Heart right ventricle (tissue), 16 donors: ENCODE data around the gene SFI1. TPM values are rescaled to one million over a fixed set of nuclear protein-coding genes. Genes with fewer than 3 reads are reported as not detected.
"Not testable (repeated sequence)": the region's sequence is repeated elsewhere in the genome, so short reads cannot be mapped to it uniquely, and the experiment has no call there.

Source experiments
- ATAC-seq, 8 donors: fragments of 200-7000 bp; cut with Tn5 transposase; one replicate each; pipeline ENCODE4 v1.9.1; 2020; ENCODE audit warnings: mild to moderate bottlenecking in 8 of 8, moderate library complexity in 8 of 8, moderate number of reproducible peaks in 1 of 8
- DNase-seq, 2 donors: peaks; one replicate each; pipeline ENCODE4 v3.0.0-alpha.2; 2020
- H3K27ac ChIP-seq, 10 donors: fragments of 200-600 bp; sonication (generic) in 2 of 10; one replicate each; pipeline versions ENCODE4 v1.5.0 to v1.8.0; 2020 to 2022; ENCODE audit warnings: mild to moderate bottlenecking in 3 of 10
- H3K27me3 ChIP-seq, 7 donors: fragments of 200-600 bp; one replicate each; pipeline ENCODE4 v1.8.0; 2021 to 2022; ENCODE audit warnings: mild to moderate bottlenecking in 2 of 7
- H3K36me3 ChIP-seq, 9 donors: fragments of 200-600 bp; sonication (generic) in 1 of 9; one replicate each; pipeline versions ENCODE4 v1.5.0 to v1.8.0; 2020 to 2022; ENCODE audit warnings: mild to moderate bottlenecking in 2 of 9
- H3K4me1 ChIP-seq, 9 donors: fragments of 200-600 bp; sonication (generic) in 1 of 9; one replicate each; pipeline versions ENCODE4 v1.5.0 to v1.8.0; 2020 to 2022; ENCODE audit warnings: mild to moderate bottlenecking in 4 of 9
- H3K4me3 ChIP-seq, 10 donors: fragments of 200-600 bp; sonication (generic) in 2 of 10; one replicate each; pipeline versions ENCODE4 v1.5.0 to v1.8.0; 2020 to 2022; ENCODE audit warnings: mild to moderate bottlenecking in 7 of 10, moderate library complexity in 2 of 10
- H3K9me3 ChIP-seq, 11 donors: fragments of 200-600 bp in 10 of 11; sonication (generic) in 2 of 11; one replicate each; pipeline versions ENCODE4 v1.5.0 to v1.8.0; 2013 to 2022; ENCODE audit warnings: mild to moderate bottlenecking in 2 of 11, control low read depth in 1 of 11, moderate library complexity in 1 of 11
- CTCF ChIP-seq, 9 donors: fragments of 200-600 bp; sonication (generic) in 2 of 9; IDR thresholded peaks; one replicate each; pipeline versions ENCODE4 v1.5.0 to v1.8.0; 2021 to 2022; ENCODE audit warnings: antibody characterized with exemption in 9 of 9, mild to moderate bottlenecking in 5 of 9, moderate library complexity in 1 of 9
- WGBS, 2 donors: extraction: QIAGEN DNeasy Blood & Tissue Kit; methylation state at CpG; one replicate each; pipeline ENCODE4 v1.1.7; 2013; ENCODE audit warnings: inconsistent platforms in 1 of 2; 5-methylcytosine and 5-hydroxymethylcytosine counted together
- intact Hi-C, 10 donors: fragments of 100-400 bp; cut with DNase I; formaldehyde crosslinking; loops; one replicate each; pipeline versions ENCODE4 v1.11.1 to v1.14.2; 2022
- polyA plus RNA-seq, 2 donors: library from polyadenylated mRNA; stranded (reverse); fragments of 200-250 nt; gene quantifications; one replicate each; pipeline ENCODE4 v1.2.3, GENCODE V29; 2013
- total RNA-seq, 10 donors: library from RNA; stranded (reverse); fragmentation: NEBNext Ultra II Directional in 3 of 10; extraction: Animal tissue kit (Norgen Biotek cat#: 25700) in 3 of 10; gene quantifications; one replicate each; pipeline versions ENCODE4 v1.2.1 to v1.2.4, GENCODE V29; 2021 to 2023
- donor health status: Arrhythmogenic right ventricular cardiomyopathy.
- donor health status: ischemic (EF 13 %, LVEDD 7.1; RV severe dilation, severe dysfunction).
- donor health status: healthy with polysubstance abuse.
- donor health status: DM: no; HTN: yes; CAD: no.
- donor health status: DM: no; HTN: no; CAD: no.
- donor health status: ischemic (EF 25% LVEDD 6.9; RV normal size, moderate dysfunction).
- donor health status: ischemic (EF 25% LVEDD 5.7; RV mildly dilated, moderate dysfunction).
- donor health status: healthy.
- donor health status: DM: yes; HTN: yes; CAD: no.
- donor health status: Ischemic cardiomyopathy.
- donor health status: ischemic (EF 35%, LVEDD 5.7; RV mildly dilated, moderate dysfunction).
- donor health status: nonischemic (EF 11% LVEDD 7.7; RV severe dilation, severe dysfunction).
- donor health status: DM: yes; HTN: yes; CAD: no.
- donor health status: PGD.
- donor health status: ischemic (EF 29% LVEDD 5.4; RV normal size, mild dysfunction).
- donor health status: nonischemic (EF 23%, LVEDD 6.1; RV moderate dilation, normal function).

The SFI1 gene
- total and polyA plus RNA-seq, 12 donors: 4.7 to 20.1 (median 7.3) TPM

- Histone ChIP-seq H3K9me3 (peaks cover 0 to 14% (median 0%) of the 10 kb centered on the region in 11 donors), H3K4me1 (no peaks in the 10 kb centered on the region), H3K4me3 (no peak overlapping the region), H3K27me3 (no peaks in the 10 kb centered on the region), H3K27ac (no peak overlapping the region), H3K36me3 (peaks cover 0 to 38% (median 0%) of the 10 kb centered on the region in 9 donors)
- intact Hi-C loops: no loop called here
- WGBS, 2 donors: 84 to 85% methylated on average over 6 of the region's 6 CpGs
- no peak for TF ChIP-seq CTCF (IDR thresholded peaks at IDR 0.05)
- no peak for ATAC-seq
- DNase-seq: no peak
These were observed 12.9 kb downstream of the SFI1 start for GRCh38 chr22:31509061-31509762.

GRCh38 chr22:31520051-31520450 lies 23.7 kb downstream of the SFI1 start:
- 82 to 84% methylated on average over 4 of the region's 4 CpGs for WGBS, 2 donors
- no peak for ATAC-seq
- intact Hi-C loops: no loop called here

GRCh38 chr22:31524132-31524531 lies 27.8 kb downstream of the SFI1 start:
- ATAC-seq, H3K4me1 ChIP-seq, intact Hi-C loops, DNase-seq, H3K9me3 ChIP-seq, H3K27me3 ChIP-seq, H3K27ac ChIP-seq, H3K4me3 ChIP-seq: not testable (repeated sequence)
- H3K36me3 ChIP-seq: peaks cover 0 to 12% (median 0%) of the 10 kb centered on the region in 9 donors
- WGBS, 2 donors: 96 to 97% methylated on average over 5 of the region's 5 CpGs

More at GRCh38 chr22:31520051-31520450, 23.7 kb downstream of the SFI1 start:
- no peak for TF ChIP-seq CTCF (IDR thresholded peaks at IDR 0.05)
- no peaks in the 10 kb centered on the region for H3K4me1 ChIP-seq
- no peaks in the 10 kb centered on the region for H3K9me3 ChIP-seq
- no peak overlapping the region for H3K4me3 ChIP-seq
- H3K27me3 ChIP-seq: no peaks in the 10 kb centered on the region
- no peak for DNase-seq
- H3K27ac ChIP-seq: no peak overlapping the region
- H3K36me3 ChIP-seq: peaks cover 0 to 8% (median 0%) of the 10 kb centered on the region in 9 donors

- no peaks in the 10 kb centered on the region for H3K9me3 ChIP-seq
These were observed 29.9 kb downstream of the SFI1 start for GRCh38 chr22:31526270-31526669.

More at GRCh38 chr22:31526270-31526669, 29.9 kb downstream of the SFI1 start:
- Histone ChIP-seq H3K4me3 (no peak overlapping the region), H3K27ac (no peak overlapping the region), H3K36me3 (peaks cover 0 to 18% (median 0%) of the 10 kb centered on the region in 9 donors), H3K27me3 (no peaks in the 10 kb centered on the region), H3K4me1 (peaks cover 0 to 11% (median 0%) of the 10 kb centered on the region in 9 donors)
- no peak for DNase-seq
- 89 to 92% methylated on average over 7 of the region's 7 CpGs for WGBS, 2 donors
- ATAC-seq: no peak
- no peak for TF ChIP-seq CTCF (IDR thresholded peaks at IDR 0.05)
- intact Hi-C loops: no loop called here
